HTR-8/SVneo (cell line): ENCODE data around the gene WDFY2.

Experiments used
- DNase-seq: peaks from one replicate; pipeline ENCODE4 v3.0.0; 2011; ENCODE audit warnings: low spot score, mixed read lengths; ENCODE audit not compliant: insufficient read length
- FAIRE-seq: peaks from 2 replicates; lab custom pipeline; 2011; peaks lifted over from hg19 to GRCh38; lab: Jason Lieb, UNC

WDFY2 gene

DNA sequence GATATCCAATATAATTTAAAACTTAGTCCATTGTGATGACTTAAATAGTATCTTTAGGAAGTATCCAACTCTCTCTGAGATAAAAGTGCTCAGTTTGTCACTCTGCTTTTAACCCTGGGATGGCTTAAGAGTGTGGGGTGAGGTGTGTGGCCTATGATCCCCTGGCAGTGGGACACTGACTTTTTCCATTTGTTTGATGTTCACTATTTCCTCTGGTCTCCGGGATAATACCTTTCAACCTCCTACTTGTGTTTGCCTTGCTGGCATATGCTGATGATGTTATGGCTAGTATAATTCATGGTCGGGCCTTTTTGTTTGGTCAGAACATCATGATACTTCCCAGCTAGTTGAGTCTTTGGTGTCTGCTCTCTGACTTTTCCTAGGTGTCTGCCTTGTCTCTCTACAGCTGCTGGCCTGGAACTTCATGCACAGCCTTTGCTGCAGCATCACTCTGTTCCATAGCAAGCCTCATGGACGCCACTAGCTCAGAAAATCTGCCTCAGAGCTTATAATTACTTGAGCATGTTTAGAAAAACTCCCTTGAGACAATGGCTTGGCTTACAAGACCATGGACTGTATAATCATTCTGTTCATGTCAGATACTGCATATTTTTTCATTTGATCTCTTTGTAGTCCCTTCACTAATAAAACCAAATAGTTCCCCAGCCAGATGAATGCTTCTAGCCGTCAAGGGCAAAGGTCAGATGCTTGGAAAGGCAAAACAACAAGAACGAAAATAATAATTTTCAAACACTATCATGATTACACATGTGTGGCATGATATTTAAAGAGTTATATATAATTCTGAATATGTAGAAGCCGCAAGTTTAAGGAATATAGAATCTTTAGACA is 75.2 kb downstream of the WDFY2 start:
- DNase-seq = no peak
- FAIRE-seq = no peak

GRCh38 chr13:51660813-51661212 is 76.6 kb downstream of the WDFY2 start:
- FAIRE-seq = no peak
- no peak for DNase-seq

DNA sequence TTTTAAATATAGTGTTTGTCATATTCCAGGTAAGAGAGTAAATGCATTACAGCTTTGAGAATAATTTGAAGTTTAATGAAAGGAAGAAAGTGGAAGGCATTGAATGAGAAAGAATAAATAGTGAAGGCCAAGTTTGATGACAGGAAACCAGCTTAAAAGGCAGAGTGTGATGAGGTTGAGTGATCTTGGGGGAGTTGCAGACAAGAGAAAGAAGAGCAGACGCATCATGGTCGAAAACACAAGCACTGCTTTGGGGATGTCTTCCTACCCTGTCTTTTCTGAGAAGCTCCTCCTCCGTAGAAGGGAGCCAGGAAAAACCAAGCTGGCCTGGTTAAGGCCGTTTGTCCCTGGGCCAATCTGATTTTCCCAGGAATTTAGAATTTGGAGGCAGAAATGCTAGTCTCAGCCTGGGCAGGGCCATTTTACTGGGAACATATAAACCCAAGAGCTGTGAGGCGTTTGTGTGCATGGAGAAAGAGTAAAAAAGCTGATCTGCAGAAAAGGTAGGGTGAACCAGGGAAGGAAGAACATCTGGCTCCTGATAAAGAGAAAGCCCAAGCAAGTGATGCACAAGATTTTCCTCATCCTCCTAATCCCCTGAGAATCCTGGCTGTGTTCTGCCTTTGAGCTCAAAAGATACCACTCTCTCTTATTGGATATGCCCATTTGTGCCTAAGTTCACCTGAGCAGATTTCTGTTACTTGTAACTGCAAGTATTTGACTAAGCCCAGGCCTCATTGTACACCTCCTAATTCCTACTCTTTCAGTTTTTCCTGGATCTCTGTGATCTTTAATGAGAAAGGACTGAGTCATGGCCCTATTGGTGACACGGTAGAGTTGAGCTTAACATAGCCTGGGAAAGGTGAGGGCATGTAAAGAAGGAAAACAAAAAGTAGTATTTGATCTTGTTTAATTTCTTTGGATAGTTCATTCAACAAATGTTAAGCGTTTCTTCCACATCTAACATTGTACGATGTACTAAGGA is 80.0 kb downstream of the WDFY2 start:
- DNase-seq = no peak
- no peak for FAIRE-seq

DNA sequence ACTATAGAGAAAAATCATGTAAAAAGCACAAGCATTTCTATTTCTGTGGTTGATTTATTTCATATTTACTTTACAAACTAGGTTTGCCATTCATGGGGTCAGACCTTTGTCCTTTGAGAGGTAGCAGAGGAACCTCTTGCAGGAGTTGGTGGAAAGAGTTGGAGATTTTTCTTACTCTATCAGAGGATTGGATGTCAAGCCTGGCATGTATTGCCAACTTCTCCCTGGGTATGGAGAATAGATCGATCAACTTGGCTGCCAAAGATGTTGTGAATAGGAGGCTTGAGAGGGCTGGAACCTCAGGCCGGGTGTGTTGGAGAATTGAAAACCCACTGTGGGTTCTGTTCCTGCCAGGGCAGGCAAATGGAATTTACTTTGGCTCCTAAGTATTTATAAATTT is 81.2 kb downstream of the WDFY2 start:
- FAIRE-seq = no peak

GRCh38 chr13:51666374-51666773 is 82.1 kb downstream of the WDFY2 start:
- FAIRE-seq = no peak
- DNase-seq = no peak

More for the DNA sequence above, 81.2 kb downstream of the WDFY2 start:
- no peak for DNase-seq

GRCh38 chr13:51666839-51667238 is 82.6 kb downstream of the WDFY2 start:
- FAIRE-seq = no peak

GRCh38 chr13:51668580-51669195 is 84.4 kb downstream of the WDFY2 start:
- DNase-seq (no peak), FAIRE-seq (no peak)

More at GRCh38 chr13:51666839-51667238, 82.6 kb downstream of the WDFY2 start:
- DNase-seq = no peak

DNA sequence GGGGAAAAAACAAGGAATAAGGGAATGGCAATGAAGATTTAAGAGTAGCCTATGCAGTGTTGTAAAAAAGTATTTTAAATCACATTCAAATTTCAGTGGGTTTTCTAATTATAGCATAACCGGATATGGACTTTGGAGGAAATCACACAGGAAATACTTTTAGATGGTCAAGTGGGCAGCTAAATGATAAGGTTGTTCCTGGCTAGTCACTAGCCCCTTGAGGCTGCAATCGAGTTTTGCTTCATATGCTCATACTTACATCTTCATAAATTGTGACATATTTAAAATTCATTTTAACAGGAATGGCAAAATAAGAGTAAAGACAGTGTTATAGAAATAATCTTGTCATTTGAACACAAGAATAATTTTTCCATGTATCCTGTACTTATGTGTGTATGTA is 88.9 kb downstream of the WDFY2 start:
- DNase-seq (no peak), FAIRE-seq (no peak)

- FAIRE-seq = no peak
- no peak for DNase-seq
Measured at GRCh38 chr13:51674276-51674675, 90.0 kb downstream of the WDFY2 start.

- no peak for FAIRE-seq
- DNase-seq = no peak
Measured at GRCh38 chr13:51675385-51675784, 91.1 kb downstream of the WDFY2 start.

DNA sequence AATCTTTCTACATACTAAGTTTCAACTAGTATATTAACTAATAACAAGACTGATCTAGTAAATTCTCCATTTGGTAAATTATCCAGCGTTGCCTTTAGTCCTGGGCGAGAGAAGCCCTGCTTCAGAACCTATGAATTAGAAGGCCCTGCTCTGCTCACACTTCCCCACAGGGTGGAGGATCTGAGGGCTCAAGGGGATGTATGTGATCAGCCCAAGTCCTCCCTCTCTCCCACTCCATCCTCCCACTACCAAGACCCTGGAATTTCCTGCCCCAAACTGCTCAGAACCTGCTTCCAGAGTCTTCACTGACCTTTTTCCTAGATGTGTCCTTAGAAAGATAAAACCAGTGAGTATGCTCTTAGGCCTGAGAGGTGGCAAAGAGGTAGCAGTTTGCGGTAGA is 91.6 kb downstream of the WDFY2 start:
- DNase-seq = no peak
- FAIRE-seq = no peak

DNA sequence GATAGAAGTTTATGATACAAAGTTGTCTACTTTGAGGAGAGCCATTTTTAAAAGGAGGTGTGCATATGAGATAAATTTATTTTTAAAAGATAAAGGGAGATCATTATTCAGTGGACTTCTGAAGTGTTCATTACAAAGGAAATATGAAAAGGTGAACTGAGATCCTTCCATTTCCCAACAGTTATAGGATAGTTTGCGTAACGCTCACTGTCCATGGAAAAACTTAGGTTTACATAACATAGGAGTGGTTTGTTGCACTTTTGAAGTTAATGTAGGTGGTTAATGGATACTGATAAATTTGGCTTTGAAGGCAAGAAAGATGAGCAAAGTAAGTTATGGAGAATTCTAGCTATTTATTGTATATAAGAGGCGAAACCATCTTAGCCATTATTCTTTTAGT is 92.5 kb downstream of the WDFY2 start:
- no peak for FAIRE-seq
- DNase-seq = no peak

- FAIRE-seq = no peak
- DNase-seq = no peak
Measured at GRCh38 chr13:51678420-51678819, 94.2 kb downstream of the WDFY2 start.

GRCh38 chr13:51679616-51680015 is 95.4 kb downstream of the WDFY2 start:
- DNase-seq = no peak
- no peak for FAIRE-seq

DNA sequence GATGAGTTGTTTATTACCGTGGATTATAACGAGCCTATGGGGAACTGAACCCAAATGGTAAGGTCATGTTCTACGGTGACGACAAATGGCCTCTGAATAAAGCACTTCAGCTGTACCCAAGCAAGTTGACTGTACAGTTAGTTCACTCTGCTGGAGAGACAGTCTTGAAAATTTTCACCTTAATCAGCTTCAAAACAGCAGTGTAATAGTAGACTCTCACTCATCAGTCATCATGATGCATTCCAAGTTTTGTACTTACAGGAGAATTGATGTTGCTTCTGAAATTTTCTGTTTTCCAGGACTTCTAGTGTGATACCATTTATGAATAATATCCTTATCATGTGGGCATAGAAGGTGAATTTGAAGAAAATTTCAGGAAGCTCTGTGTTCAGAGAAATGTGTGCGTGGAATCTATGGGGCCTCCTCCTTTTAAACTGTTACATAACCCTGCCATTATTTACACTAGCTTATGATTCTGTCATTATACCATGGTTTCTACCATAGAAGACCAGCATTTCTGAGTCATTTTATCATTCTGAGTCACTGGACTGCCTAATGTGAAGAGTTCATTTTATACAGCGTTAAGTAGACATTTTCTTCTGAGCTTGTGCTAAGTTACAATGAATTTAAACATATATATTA is 96.9 kb downstream of the WDFY2 start:
- FAIRE-seq (no peak), DNase-seq (peak; percentile 9)

DNA sequence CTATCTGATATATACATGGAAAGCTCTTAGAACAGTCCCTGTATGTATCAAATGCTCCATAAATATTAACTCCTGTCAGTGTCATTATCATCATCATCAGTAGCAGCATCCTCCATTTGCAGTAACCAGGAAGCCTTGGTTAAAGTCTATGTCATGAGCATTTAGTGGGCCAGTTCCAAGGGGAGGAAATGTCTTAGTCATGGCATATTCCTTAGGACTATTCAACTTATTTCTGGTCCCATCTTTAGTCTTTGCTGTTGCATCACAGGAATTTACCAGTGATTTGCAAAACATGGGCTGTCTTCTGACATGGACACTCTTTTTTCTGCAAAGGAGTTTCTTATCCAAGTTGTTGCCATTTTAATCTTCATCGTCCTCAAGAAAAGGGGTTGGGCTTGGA is 98.4 kb downstream of the WDFY2 start:
- DNase-seq (no peak), FAIRE-seq (no peak)

DNA sequence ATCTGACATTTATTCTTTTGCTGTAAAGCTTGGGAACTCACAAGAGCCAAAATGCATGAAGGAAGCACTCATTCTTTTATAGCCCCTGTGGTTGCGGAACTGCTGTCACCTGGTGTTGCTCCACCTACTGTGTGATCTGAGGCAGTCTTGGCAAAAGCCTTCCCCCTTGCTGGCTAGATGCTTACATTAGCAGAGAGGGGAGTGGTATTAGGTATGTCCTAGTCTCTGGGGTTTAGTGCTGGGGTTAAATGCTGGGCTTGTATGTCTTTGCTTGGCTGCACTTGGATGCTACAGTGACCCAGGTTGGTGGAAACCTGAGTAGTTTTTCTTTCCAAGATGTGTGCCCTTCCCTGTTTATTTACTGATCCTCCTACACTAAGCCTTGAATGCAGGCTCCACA is 99.3 kb downstream of the WDFY2 start:
- DNase-seq (no peak), FAIRE-seq (no peak)

GRCh38 chr13:51684076-51684475 is 99.8 kb downstream of the WDFY2 start:
- FAIRE-seq (no peak), DNase-seq (no peak)

GRCh38 chr13:51687947-51688714 is 103.9 kb downstream of the WDFY2 start:
- FAIRE-seq (no peak), DNase-seq (no peak)
